ENCODE measurements around the gene ETV4. TPM values are rescaled to one million over a fixed set of nuclear protein-coding genes. Genes with fewer than 3 reads are reported as not detected.

The ETV4 gene
- total RNA-seq, 6 donors from 2014 or later: 2.8 to 5.2 (median 3.4) TPM

- no peak for DNase-seq
- no peak overlapping the region for H3K4me3 ChIP-seq
- 53 to 63% methylated on average over 2 of the region's 2 CpGs for WGBS, 2 donors
Measured at GRCh38 chr17:43547189-43547550, 1.0 kb upstream of the ETV4 start.

GRCh38 chr17:43545383-43545632 is 832 bp downstream of the ETV4 start:
- H3K27me3 ChIP-seq: peaks cover 0 to 3% (median 1%) of the 10 kb centered on the region in 4 donors
- no peaks in the 10 kb centered on the region for H3K36me3 ChIP-seq
- DNase-seq (peak; percentile 22 to 91), ATAC-seq (ENCODE audit: low FRiP score in 2 of 2) (peak; percentile 20 to 49)
- H3K4me3 ChIP-seq: peak overlapping the region; percentile 48 to 68 (median 58)
- 0% methylated on average over 5 of the region's 21 CpGs; no CpG with 5 or more reads in 1 of the 2 donors for WGBS, 2 donors
- H3K4me1 ChIP-seq: peaks cover 25 to 32% (median 31%) of the 10 kb centered on the region in 4 donors
- H3K9me3 ChIP-seq: no peaks in the 10 kb centered on the region
- TF ChIP-seq EP300 (IDR thresholded peaks at IDR 0.05) (no peak), POLR2A (IDR thresholded peaks at IDR 0.05) (no peak), CTCF (IDR thresholded peaks at IDR 0.05) (no peak), POLR2AphosphoS5 (IDR thresholded peaks at IDR 0.05) (no peak)
- H3K27ac ChIP-seq: peak overlapping the region in 1 of 4 donors; percentile 41

More at GRCh38 chr17:43547189-43547550, 1.0 kb upstream of the ETV4 start:
- ATAC-seq (ENCODE audit: low FRiP score in 2 of 2): no peak
- Histone ChIP-seq H3K27ac (no peak overlapping the region), H3K27me3 (peaks cover 0 to 3% (median 1%) of the 10 kb centered on the region in 4 donors), H3K9me3 (no peaks in the 10 kb centered on the region), H3K4me1 (peaks cover 29 to 35% (median 33%) of the 10 kb centered on the region in 4 donors), H3K36me3 (no peaks in the 10 kb centered on the region)
- TF ChIP-seq CTCF (IDR thresholded peaks at IDR 0.05) (no peak), POLR2A (IDR thresholded peaks at IDR 0.05) (no peak), EP300 (IDR thresholded peaks at IDR 0.05) (no peak), POLR2AphosphoS5 (IDR thresholded peaks at IDR 0.05) (no peak)

- DNase-seq (no peak), ATAC-seq (ENCODE audit: low FRiP score in 2 of 2) (no peak)
- Histone ChIP-seq H3K27ac (no peak overlapping the region), H3K4me1 (peaks cover 25 to 32% (median 31%) of the 10 kb centered on the region in 4 donors), H3K36me3 (no peaks in the 10 kb centered on the region), H3K27me3 (peaks cover 0 to 3% (median 1%) of the 10 kb centered on the region in 4 donors), H3K4me3 (no peak overlapping the region), H3K9me3 (no peaks in the 10 kb centered on the region)
- 42 to 57% methylated on average over 6 to 7 of the region's 7 CpGs for WGBS, 2 donors
- TF ChIP-seq EP300 (IDR thresholded peaks at IDR 0.05) (no peak), CTCF (IDR thresholded peaks at IDR 0.05) (no peak), POLR2AphosphoS5 (IDR thresholded peaks at IDR 0.05) (no peak), POLR2A (IDR thresholded peaks at IDR 0.05) (no peak)
Measured at GRCh38 chr17:43543771-43544575, 2.2 kb downstream of the ETV4 start.

- DNase-seq (no peak), ATAC-seq (ENCODE audit: low FRiP score in 2 of 2) (no peak)
- WGBS, 2 donors: 66 to 67% methylated on average over 4 of the region's 4 CpGs
- Histone ChIP-seq H3K4me1 (peaks cover 25 to 32% (median 31%) of the 10 kb centered on the region in 4 donors), H3K36me3 (no peaks in the 10 kb centered on the region), H3K9me3 (no peaks in the 10 kb centered on the region), H3K27ac (no peak overlapping the region), H3K27me3 (peaks cover 0 to 3% (median 1%) of the 10 kb centered on the region in 4 donors), H3K4me3 (no peak overlapping the region)
- TF ChIP-seq CTCF (IDR thresholded peaks at IDR 0.05) (no peak), POLR2A (IDR thresholded peaks at IDR 0.05) (no peak), EP300 (IDR thresholded peaks at IDR 0.05) (no peak), POLR2AphosphoS5 (IDR thresholded peaks at IDR 0.05) (no peak)
Measured at GRCh38 chr17:43543300-43543699, 2.8 kb downstream of the ETV4 start.

- H3K27me3 ChIP-seq: peaks cover 0 to 3% (median 1%) of the 10 kb centered on the region in 4 donors
- DNase-seq (peak in 1 of 2 donors; percentile 18), ATAC-seq (ENCODE audit: low FRiP score in 2 of 2) (no peak)
- peaks cover 25 to 32% (median 31%) of the 10 kb centered on the region in 4 donors for H3K4me1 ChIP-seq
- no peak overlapping the region for H3K27ac ChIP-seq
- TF ChIP-seq CTCF (IDR thresholded peaks at IDR 0.05): no peak
- TF ChIP-seq POLR2A (IDR thresholded peaks at IDR 0.05): no peak
- no peak for TF ChIP-seq EP300 (IDR thresholded peaks at IDR 0.05)
- no peak for TF ChIP-seq POLR2AphosphoS5 (IDR thresholded peaks at IDR 0.05)
- whole genome bisulfite sequencing, 2 donors: 90 to 92% methylated on average over 3 to 8 of the region's 8 CpGs
- no peaks in the 10 kb centered on the region for H3K9me3 ChIP-seq
- H3K36me3 ChIP-seq: no peaks in the 10 kb centered on the region
- H3K4me3 ChIP-seq: no peak overlapping the region
Measured at GRCh38 chr17:43542859-43543258, 3.3 kb downstream of the ETV4 start.

Measured in upper lobe of left lung (tissue), 6 donors.